GM23338 (cell line): ENCODE measurements around the gene CSNK1G1. TPM values are rescaled to one million over a fixed set of nuclear protein-coding genes. Genes with fewer than 3 reads are reported as not detected.

Experiments used
- ATAC-seq: fragments of 200-7000 bp; cut with Tn5 transposase; 3 replicates; pipeline ENCODE4 v1.9.1; 2020
- DNase-seq: peaks from one replicate; pipeline ENCODE4 v3.0.0-alpha.2; 2015; ENCODE audit warnings: low spot score
- H2AFZ ChIP-seq: fragments of 200-600 bp; sonication (generic); 2 replicates; pipeline ENCODE4 v1.8.0; 2016; ENCODE audit warnings: antibody characterized with exemption, mild to moderate bottlenecking, moderate library complexity
- H3F3A ChIP-seq: fragments of 200-600 bp; sonication (generic); replicated peaks from 2 replicates; pipeline ENCODE4 v1.8.0; 2017; ENCODE audit warnings: antibody characterized with exemption, mixed run types, low read depth
- H3K27ac ChIP-seq: fragments of 200-600 bp; sonication (generic); 2 replicates; pipeline ENCODE4 v1.6.1; 2016; ENCODE audit warnings: low read depth
- H3K27me3 ChIP-seq: fragments of 200-600 bp; sonication (generic); 2 replicates; pipeline ENCODE4 v1.8.0; 2016; ENCODE audit warnings: mild to moderate bottlenecking, mixed run types, moderate library complexity; ENCODE audit not compliant: insufficient read depth
- H3K36me3 ChIP-seq: fragments of 200-600 bp; sonication (generic); 2 replicates; pipeline ENCODE4 v1.8.0; 2016; ENCODE audit warnings: mild to moderate bottlenecking; ENCODE audit not compliant: insufficient read depth
- H3K4me1 ChIP-seq: fragments of 200-600 bp; sonication (generic); 2 replicates; pipeline ENCODE4 v1.8.0; 2016; ENCODE audit warnings: mild to moderate bottlenecking, moderate library complexity; ENCODE audit not compliant: insufficient read depth
- H3K4me2 ChIP-seq: fragments of 200-600 bp; sonication (generic); 2 replicates; pipeline ENCODE4 v1.7.1; 2017; ENCODE audit warnings: mixed run types
- H3K4me3 ChIP-seq: fragments of 200-600 bp; sonication (generic); 2 replicates; pipeline ENCODE4 v1.6.1; 2016; ENCODE audit warnings: mixed run types
- H3K79me2 ChIP-seq: fragments of 200-600 bp; sonication (generic); replicated peaks from 2 replicates; pipeline ENCODE4 v1.8.0; 2017; ENCODE audit warnings: mild to moderate bottlenecking; ENCODE audit not compliant: insufficient read depth
- H3K9me2 ChIP-seq: fragments of 200-600 bp; sonication (generic); 2 replicates; pipeline ENCODE4 v1.8.0; 2017; ENCODE audit not compliant: insufficient read depth
- H4K20me1 ChIP-seq: fragments of 200-600 bp; sonication (generic); replicated peaks from 2 replicates; pipeline ENCODE4 v1.8.0; 2017; ENCODE audit warnings: mild to moderate bottlenecking; ENCODE audit not compliant: insufficient read depth
- H3K27ac Mint-ChIP-seq: 2 replicates; pipeline ENCODE4 v1.8.0; 2020; ENCODE audit warnings: inconsistent platforms, mild to moderate bottlenecking, moderate library complexity, mixed read lengths
- H3K27me3 Mint-ChIP-seq: 3 replicates; pipeline ENCODE4 v1.8.0; 2022; ENCODE audit warnings: low read depth, mild to moderate bottlenecking, moderate library complexity, mixed read lengths, inconsistent platforms; ENCODE audit not compliant: insufficient read depth, poor library complexity
- H3K36me3 Mint-ChIP-seq: 3 replicates; pipeline ENCODE4 v1.8.0; 2021; ENCODE audit warnings: low read depth, mild to moderate bottlenecking, inconsistent platforms, moderate library complexity, mixed read lengths
- H3K4me1 Mint-ChIP-seq: 3 replicates; pipeline ENCODE4 v1.8.0; 2020; ENCODE audit warnings: mild to moderate bottlenecking, inconsistent platforms, mixed read lengths
- H3K4me3 Mint-ChIP-seq: 3 replicates; pipeline ENCODE4 v1.8.0; 2021; ENCODE audit warnings: moderate library complexity, mild to moderate bottlenecking, inconsistent platforms, mixed read lengths
- H3K9me3 Mint-ChIP-seq: 3 replicates; pipeline ENCODE4 v1.8.0; 2020; ENCODE audit warnings: moderate library complexity, mild to moderate bottlenecking, inconsistent platforms, mixed read lengths
- CREB1 ChIP-seq: fragments of 250-450 bp; sonication (Bioruptor Pico); IDR thresholded peaks from 2 replicates; pipeline ENCODE4 v1.5.0; 2020; ENCODE audit warnings: low read depth, mild to moderate bottlenecking, moderate library complexity
- EZH2 ChIP-seq: fragments of 200-600 bp; sonication (generic); IDR thresholded peaks from one replicate; pipeline ENCODE4 v1.8.0; 2017; ENCODE audit warnings: antibody characterized with exemption, mild to moderate bottlenecking, low read depth; ENCODE audit not compliant: unreplicated experiment
- EZH2phosphoT487 ChIP-seq: fragments of 200-600 bp; sonication (generic); IDR thresholded peaks from one replicate; pipeline ENCODE4 v1.8.1; 2018; ENCODE audit warnings: antibody characterized with exemption; ENCODE audit not compliant: unreplicated experiment
- JUNB ChIP-seq: IDR thresholded peaks from one replicate; pipeline ENCODE4 v1.6.1; 2016; ENCODE audit warnings: antibody characterized with exemption; ENCODE audit not compliant: unreplicated experiment
- NANOG ChIP-seq: IDR thresholded peaks from 2 replicates; pipeline ENCODE4 v1.6.1; 2016; ENCODE audit warnings: antibody characterized with exemption, borderline replicate concordance
- POLR2AphosphoS5 ChIP-seq: IDR thresholded peaks from 2 replicates; pipeline ENCODE4 v1.6.1; 2016; ENCODE audit warnings: antibody characterized with exemption, low read depth
- STAT1 ChIP-seq: IDR thresholded peaks from one replicate; pipeline ENCODE4 v1.6.1; 2016; ENCODE audit warnings: antibody characterized with exemption; ENCODE audit not compliant: unreplicated experiment
- ZNF114 ChIP-seq: fragments of 250-450 bp; sonication (Bioruptor Pico); IDR thresholded peaks from 2 replicates; pipeline ENCODE4 v1.5.0; 2020; ENCODE audit warnings: mild to moderate bottlenecking, moderate library complexity
- ZNF331 ChIP-seq: fragments of 250-450 bp; sonication (Bioruptor Pico); IDR thresholded peaks from 2 replicates; pipeline ENCODE4 v1.5.0; 2020; ENCODE audit warnings: low read depth, mild to moderate bottlenecking, moderate library complexity
- long read RNA-seq: library from polyadenylated mRNA; unstranded; transcript quantifications from one replicate; pipeline ENCODE4 v2.0.0, GENCODE V29; 2020; ENCODE audit not compliant: unreplicated experiment
- polyA plus RNA-seq: library from polyadenylated mRNA; unstranded; fragments of >200 nt; fragmentation: Nextera tagmentation; extraction: Ambion mirVana; gene quantifications from 2 replicates; pipeline ENCODE4 v1.2.1, GENCODE V29; 2016
- total RNA-seq: library from RNA; depleted of rRNA; stranded (reverse); fragments of >200 nt; shearing (Covaris generic); gene quantifications from 2 replicates; pipeline ENCODE4 v1.2.3, GENCODE V29; 2014; rRNA removed
- TF ChIP-seq, protein P1 (sequence below): IDR thresholded peaks from one replicate; pipeline ENCODE4 v1.6.1; 2018; ENCODE audit warnings: antibody characterized with exemption; ENCODE audit not compliant: unreplicated experiment
- TF ChIP-seq, protein P2 (sequence below): fragments of 250-450 bp; sonication (Bioruptor Pico); IDR thresholded peaks from 2 replicates; pipeline ENCODE4 v1.5.0; 2020; ENCODE audit warnings: mild to moderate bottlenecking, moderate library complexity
- TF ChIP-seq, protein P3 (sequence below), 2 experiments: fragments of 200-600 bp in 1 of 2; sonication (generic) in 1 of 2; conservative IDR thresholded peaks; 2 replicates each; pipeline versions ENCODE4 v1.5.1 to v1.6.1; 2016 to 2017; ENCODE audit warnings: antibody characterized with exemption in 2 of 2, low read depth in 2 of 2, mild to moderate bottlenecking in 2 of 2, moderate library complexity in 1 of 2
- TF ChIP-seq, protein P4 (sequence below): IDR thresholded peaks from 2 replicates; pipeline ENCODE4 v1.6.1; 2016; ENCODE audit warnings: antibody characterized with exemption

The CSNK1G1 gene
- total RNA-seq: 13.4 and 14.1 TPM in 2 replicates
- 7.3 and 9.3 TPM in 2 replicates for polyA plus RNA-seq
- long read RNA-seq, full-length matches to known transcripts: 4 of 9 reads
- long read RNA-seq, partial matches to known transcripts: 5 of 9 reads
- long read RNA-seq, other reads (novel, unspliced or antisense): 0 of 9 reads

DNA sequence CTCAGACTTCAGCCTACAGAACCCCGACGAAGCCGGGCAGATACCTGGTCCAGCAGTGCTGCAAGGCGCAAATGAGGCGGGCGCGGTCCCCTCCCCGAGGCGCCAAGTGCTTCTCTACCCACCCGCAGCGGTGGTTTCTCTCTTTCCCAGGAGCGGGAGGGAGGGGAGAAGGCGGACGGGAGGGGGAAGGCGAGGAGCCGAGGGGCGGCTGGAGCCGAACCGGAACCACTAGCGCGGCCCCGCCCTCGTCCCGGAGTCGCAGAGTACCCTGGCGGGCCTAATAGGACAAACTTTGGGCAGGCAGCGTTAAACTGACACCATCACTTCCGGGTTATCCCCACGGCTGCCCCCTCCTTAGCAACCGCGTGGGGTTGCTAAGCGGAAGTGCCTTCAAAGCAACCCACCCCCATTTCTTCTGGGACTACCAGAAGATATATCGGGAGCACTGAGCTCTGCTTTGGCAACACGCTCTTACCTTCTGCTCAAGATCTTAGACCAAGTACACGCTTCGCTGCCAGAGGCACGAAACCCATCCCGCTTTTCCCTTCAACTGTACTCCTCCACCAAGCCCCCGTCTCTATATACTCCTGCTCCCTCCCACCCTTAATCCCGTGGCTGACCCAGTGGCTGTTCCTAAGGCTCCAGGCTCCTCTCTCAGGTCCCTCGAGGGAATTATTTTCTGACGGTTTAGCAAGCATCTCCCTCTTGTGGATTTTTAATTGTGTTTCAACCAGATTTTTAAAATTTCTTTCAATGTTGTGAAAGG lies at the start of gene CSNK1G1:
CSNK1G1 (minus strand) TSS at position 230 of the 766 bp plus-strand sequence. CDS start 55,674 bp downstream, outside the sequence.
- Mint-ChIP-seq H3K36me3 (peaks cover 2% of the 10 kb centered on the region; the same call in 2 of the 3 replicates), H3K27me3 (peaks cover 5% of the 10 kb centered on the region), H3K4me3 (peak within 1 kb of the TSS; percentile 82), H3K27ac (peak within 1 kb of the TSS; percentile 97), H3K4me1 (peaks cover 10% of the 10 kb centered on the region), H3K9me3 (no peaks in the 10 kb centered on the region)
- H3K4me3 ChIP-seq: peak within 1 kb of the TSS; percentile 80
- H3F3A ChIP-seq: peaks cover 7% of the 10 kb centered on the region; the same call in 1 of the 2 replicates
- peaks cover 8% of the 10 kb centered on the region for H3K4me1 ChIP-seq
- peaks cover 41% of the 10 kb centered on the region for H3K79me2 ChIP-seq
- TF ChIP-seq, protein P1, sequence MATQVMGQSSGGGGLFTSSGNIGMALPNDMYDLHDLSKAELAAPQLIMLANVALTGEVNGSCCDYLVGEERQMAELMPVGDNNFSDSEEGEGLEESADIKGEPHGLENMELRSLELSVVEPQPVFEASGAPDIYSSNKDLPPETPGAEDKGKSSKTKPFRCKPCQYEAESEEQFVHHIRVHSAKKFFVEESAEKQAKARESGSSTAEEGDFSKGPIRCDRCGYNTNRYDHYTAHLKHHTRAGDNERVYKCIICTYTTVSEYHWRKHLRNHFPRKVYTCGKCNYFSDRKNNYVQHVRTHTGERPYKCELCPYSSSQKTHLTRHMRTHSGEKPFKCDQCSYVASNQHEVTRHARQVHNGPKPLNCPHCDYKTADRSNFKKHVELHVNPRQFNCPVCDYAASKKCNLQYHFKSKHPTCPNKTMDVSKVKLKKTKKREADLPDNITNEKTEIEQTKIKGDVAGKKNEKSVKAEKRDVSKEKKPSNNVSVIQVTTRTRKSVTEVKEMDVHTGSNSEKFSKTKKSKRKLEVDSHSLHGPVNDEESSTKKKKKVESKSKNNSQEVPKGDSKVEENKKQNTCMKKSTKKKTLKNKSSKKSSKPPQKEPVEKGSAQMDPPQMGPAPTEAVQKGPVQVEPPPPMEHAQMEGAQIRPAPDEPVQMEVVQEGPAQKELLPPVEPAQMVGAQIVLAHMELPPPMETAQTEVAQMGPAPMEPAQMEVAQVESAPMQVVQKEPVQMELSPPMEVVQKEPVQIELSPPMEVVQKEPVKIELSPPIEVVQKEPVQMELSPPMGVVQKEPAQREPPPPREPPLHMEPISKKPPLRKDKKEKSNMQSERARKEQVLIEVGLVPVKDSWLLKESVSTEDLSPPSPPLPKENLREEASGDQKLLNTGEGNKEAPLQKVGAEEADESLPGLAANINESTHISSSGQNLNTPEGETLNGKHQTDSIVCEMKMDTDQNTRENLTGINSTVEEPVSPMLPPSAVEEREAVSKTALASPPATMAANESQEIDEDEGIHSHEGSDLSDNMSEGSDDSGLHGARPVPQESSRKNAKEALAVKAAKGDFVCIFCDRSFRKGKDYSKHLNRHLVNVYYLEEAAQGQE: no peak
- TF ChIP-seq, protein P2, sequence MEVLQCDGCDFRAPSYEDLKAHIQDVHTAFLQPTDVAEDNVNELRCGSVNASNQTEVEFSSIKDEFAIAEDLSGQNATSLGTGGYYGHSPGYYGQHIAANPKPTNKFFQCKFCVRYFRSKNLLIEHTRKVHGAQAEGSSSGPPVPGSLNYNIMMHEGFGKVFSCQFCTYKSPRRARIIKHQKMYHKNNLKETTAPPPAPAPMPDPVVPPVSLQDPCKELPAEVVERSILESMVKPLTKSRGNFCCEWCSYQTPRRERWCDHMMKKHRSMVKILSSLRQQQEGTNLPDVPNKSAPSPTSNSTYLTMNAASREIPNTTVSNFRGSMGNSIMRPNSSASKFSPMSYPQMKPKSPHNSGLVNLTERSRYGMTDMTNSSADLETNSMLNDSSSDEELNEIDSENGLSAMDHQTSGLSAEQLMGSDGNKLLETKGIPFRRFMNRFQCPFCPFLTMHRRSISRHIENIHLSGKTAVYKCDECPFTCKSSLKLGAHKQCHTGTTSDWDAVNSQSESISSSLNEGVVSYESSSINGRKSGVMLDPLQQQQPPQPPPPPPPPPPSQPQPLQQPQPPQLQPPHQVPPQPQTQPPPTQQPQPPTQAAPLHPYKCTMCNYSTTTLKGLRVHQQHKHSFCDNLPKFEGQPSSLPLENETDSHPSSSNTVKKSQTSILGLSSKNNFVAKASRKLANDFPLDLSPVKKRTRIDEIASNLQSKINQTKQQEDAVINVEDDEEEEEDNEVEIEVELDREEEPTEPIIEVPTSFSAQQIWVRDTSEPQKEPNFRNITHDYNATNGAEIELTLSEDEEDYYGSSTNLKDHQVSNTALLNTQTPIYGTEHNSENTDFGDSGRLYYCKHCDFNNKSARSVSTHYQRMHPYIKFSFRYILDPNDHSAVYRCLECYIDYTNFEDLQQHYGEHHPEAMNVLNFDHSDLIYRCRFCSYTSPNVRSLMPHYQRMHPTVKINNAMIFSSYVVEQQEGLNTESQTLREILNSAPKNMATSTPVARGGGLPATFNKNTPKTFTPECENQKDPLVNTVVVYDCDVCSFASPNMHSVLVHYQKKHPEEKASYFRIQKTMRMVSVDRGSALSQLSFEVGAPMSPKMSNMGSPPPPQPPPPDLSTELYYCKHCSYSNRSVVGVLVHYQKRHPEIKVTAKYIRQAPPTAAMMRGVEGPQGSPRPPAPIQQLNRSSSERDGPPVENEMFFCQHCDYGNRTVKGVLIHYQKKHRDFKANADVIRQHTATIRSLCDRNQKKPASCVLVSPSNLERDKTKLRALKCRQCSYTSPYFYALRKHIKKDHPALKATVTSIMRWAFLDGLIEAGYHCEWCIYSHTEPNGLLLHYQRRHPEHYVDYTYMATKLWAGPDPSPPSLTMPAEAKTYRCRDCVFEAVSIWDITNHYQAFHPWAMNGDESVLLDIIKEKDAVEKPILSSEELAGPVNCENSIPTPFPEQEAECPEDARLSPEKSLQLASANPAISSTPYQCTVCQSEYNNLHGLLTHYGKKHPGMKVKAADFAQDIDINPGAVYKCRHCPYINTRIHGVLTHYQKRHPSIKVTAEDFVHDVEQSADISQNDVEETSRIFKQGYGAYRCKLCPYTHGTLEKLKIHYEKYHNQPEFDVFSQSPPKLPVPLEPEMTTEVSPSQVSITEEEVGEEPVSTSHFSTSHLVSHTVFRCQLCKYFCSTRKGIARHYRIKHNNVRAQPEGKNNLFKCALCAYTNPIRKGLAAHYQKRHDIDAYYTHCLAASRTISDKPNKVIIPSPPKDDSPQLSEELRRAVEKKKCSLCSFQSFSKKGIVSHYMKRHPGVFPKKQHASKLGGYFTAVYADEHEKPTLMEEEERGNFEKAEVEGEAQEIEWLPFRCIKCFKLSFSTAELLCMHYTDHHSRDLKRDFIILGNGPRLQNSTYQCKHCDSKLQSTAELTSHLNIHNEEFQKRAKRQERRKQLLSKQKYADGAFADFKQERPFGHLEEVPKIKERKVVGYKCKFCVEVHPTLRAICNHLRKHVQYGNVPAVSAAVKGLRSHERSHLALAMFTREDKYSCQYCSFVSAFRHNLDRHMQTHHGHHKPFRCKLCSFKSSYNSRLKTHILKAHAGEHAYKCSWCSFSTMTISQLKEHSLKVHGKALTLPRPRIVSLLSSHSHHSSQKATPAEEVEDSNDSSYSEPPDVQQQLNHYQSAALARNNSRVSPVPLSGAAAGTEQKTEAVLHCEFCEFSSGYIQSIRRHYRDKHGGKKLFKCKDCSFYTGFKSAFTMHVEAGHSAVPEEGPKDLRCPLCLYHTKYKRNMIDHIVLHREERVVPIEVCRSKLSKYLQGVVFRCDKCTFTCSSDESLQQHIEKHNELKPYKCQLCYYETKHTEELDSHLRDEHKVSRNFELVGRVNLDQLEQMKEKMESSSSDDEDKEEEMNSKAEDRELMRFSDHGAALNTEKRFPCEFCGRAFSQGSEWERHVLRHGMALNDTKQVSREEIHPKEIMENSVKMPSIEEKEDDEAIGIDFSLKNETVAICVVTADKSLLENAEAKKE (CRISPR knock-in tag): no peak
- TF ChIP-seq STAT1 (no peak), NANOG (no peak), ZNF331 (no peak), ZNF114 (CRISPR knock-in tag) (no peak), POLR2AphosphoS5 (peak; percentile 49), EZH2phosphoT487 (no peak), EZH2 (no peak), JUNB (no peak), CREB1 (CRISPR knock-in tag) (peak; percentile 60)
- TF ChIP-seq, protein P3, sequence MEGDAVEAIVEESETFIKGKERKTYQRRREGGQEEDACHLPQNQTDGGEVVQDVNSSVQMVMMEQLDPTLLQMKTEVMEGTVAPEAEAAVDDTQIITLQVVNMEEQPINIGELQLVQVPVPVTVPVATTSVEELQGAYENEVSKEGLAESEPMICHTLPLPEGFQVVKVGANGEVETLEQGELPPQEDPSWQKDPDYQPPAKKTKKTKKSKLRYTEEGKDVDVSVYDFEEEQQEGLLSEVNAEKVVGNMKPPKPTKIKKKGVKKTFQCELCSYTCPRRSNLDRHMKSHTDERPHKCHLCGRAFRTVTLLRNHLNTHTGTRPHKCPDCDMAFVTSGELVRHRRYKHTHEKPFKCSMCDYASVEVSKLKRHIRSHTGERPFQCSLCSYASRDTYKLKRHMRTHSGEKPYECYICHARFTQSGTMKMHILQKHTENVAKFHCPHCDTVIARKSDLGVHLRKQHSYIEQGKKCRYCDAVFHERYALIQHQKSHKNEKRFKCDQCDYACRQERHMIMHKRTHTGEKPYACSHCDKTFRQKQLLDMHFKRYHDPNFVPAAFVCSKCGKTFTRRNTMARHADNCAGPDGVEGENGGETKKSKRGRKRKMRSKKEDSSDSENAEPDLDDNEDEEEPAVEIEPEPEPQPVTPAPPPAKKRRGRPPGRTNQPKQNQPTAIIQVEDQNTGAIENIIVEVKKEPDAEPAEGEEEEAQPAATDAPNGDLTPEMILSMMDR (conservative IDR thresholded peaks at IDR 0.05; ENCODE audit: low read depth in 2 of 2): peak; percentile 41 to 50; a peak in 3 of 4 replicates
- TF ChIP-seq, protein P4, sequence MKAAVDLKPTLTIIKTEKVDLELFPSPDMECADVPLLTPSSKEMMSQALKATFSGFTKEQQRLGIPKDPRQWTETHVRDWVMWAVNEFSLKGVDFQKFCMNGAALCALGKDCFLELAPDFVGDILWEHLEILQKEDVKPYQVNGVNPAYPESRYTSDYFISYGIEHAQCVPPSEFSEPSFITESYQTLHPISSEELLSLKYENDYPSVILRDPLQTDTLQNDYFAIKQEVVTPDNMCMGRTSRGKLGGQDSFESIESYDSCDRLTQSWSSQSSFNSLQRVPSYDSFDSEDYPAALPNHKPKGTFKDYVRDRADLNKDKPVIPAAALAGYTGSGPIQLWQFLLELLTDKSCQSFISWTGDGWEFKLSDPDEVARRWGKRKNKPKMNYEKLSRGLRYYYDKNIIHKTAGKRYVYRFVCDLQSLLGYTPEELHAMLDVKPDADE: 0 out of 2 replicates have a peak, but pooled peaks have one; percentile 48
- H3K27me3 ChIP-seq: no peaks in the 10 kb centered on the region
- peak; percentile 97 for ATAC-seq
- no peaks in the 10 kb centered on the region for H3K36me3 ChIP-seq
- DNase-seq: peak; percentile 99
- H3K27ac ChIP-seq: peak within 1 kb of the TSS; percentile 90
- no peaks in the 10 kb centered on the region for H3K9me2 ChIP-seq
- no peaks in the 10 kb centered on the region; the same call in 1 of the 2 replicates for H4K20me1 ChIP-seq
- H3K4me2 ChIP-seq: peak within 1 kb of the TSS; percentile 95
- H2AFZ ChIP-seq: peak within 1 kb of the TSS; percentile 25
